A549 (cell line): ENCODE measurements around the gene SYNE2. TPM values are rescaled to one million over a fixed set of nuclear protein-coding genes. Genes with fewer than 3 reads are reported as not detected.
"Not testable (repeated sequence)": the region's sequence is repeated elsewhere in the genome, so short reads cannot be mapped to it uniquely, and the experiment has no call there.

Source experiments
- ATAC-seq, 2 experiments: fragments of 200-7000 bp in 1 of 2; fragments of >200 bp in 1 of 2; cut with Nextera tagmentation in 1 of 2; cut with Tn5 transposase in 1 of 2; 3 replicates each; pipeline versions ENCODE4 v1.8.0 to v1.9.1; 2018 to 2020; ENCODE audit warnings: mild to moderate bottlenecking in 1 of 2, moderate library complexity in 1 of 2
- CTCF ChIA-PET: fragments of 300-600 bp; sonication (Branson Sonifier 250); formaldehyde crosslinking; extraction: SDS; loops from one replicate; lab custom pipeline; 2021; ENCODE audit warnings: antibody characterized with exemption, inconsistent platforms; lab: Yijun Ruan, JAX
- POLR2A ChIA-PET: fragments of 350-600 bp; formaldehyde crosslinking; extraction: SDS; loops from one replicate; lab custom pipeline; 2021; ENCODE audit warnings: antibody characterized with exemption, inconsistent platforms; lab: Yijun Ruan, JAX
- DNase-seq, 2 experiments: peaks; one replicate each; pipeline versions ENCODE4 v3.0.0 to v3.0.0-alpha.2; 2011 to 2016; ENCODE audit warnings: low read depth in 1 of 2, low spot score in 1 of 2
- FAIRE-seq: peaks from 2 replicates; lab custom pipeline; 2011; peaks lifted over from hg19 to GRCh38; lab: Jason Lieb, UNC
- H3K27ac ChIP-seq, 2 experiments: fragments of >200 bp; sonication (Bioruptor Twin); formaldehyde crosslinking; 3 replicates each; pipeline ENCODE4 v1.5.1; 2016 to 2017
- H3K4me1 ChIP-seq: fragments of >200 bp; sonication (Bioruptor Twin); formaldehyde crosslinking; 3 replicates; pipeline ENCODE4 v1.6.1; 2016
- H3K4me2 ChIP-seq: fragments of >200 bp; sonication (Bioruptor Twin); formaldehyde crosslinking; 3 replicates; pipeline ENCODE4 v1.6.1; 2016
- H3K4me3 ChIP-seq: fragments of >200 bp; sonication (Bioruptor Twin); formaldehyde crosslinking; 3 replicates; pipeline ENCODE4 v1.5.1; 2016
- H3K9me3 ChIP-seq: fragments of >200 bp; sonication (Bioruptor Twin); formaldehyde crosslinking; 3 replicates; pipeline ENCODE4 v1.6.1; 2016
- CBX8 ChIP-seq: fragments of 200-600 bp; sonication (generic); IDR thresholded peaks from 2 replicates; pipeline ENCODE4 v1.6.1; 2016
- FOSB ChIP-seq: fragments of 250-450 bp; sonication (Bioruptor Pico); IDR thresholded peaks from 2 replicates; pipeline ENCODE4 v1.5.0; 2020; ENCODE audit warnings: mild to moderate bottlenecking, moderate library complexity
- FOXS1 ChIP-seq: fragments of 250-450 bp; sonication (Bioruptor Pico); IDR thresholded peaks from 2 replicates; pipeline ENCODE4 v1.5.0; 2020; ENCODE audit warnings: mild to moderate bottlenecking, moderate library complexity
- HOXB5 ChIP-seq: fragments of 250-450 bp; sonication (Bioruptor Pico); IDR thresholded peaks from 2 replicates; pipeline ENCODE4 v1.5.0; 2020; ENCODE audit warnings: mild to moderate bottlenecking, moderate library complexity
- JUN ChIP-seq, 2 experiments: fragments of >200 bp; sonication (Bioruptor Twin); formaldehyde crosslinking; IDR thresholded peaks; 2 replicates in 1 of 2; 3 replicates in 1 of 2; pipeline ENCODE4 v1.6.1; 2016 to 2017
- KDM1A ChIP-seq: fragments of 200-600 bp; sonication (generic); IDR thresholded peaks from 2 replicates; pipeline ENCODE4 v1.6.1; 2016; ENCODE audit warnings: low read depth, mild to moderate bottlenecking
- POLR2A ChIP-seq: IDR thresholded peaks from 2 replicates; pipeline ENCODE4 v1.6.1; 2012; ENCODE audit warnings: mild to moderate bottlenecking, low read length
- SREBF2 ChIP-seq: fragments of 450-650 bp; IDR thresholded peaks from 2 replicates; pipeline ENCODE4 v1.6.1; 2014; ENCODE audit warnings: mild to moderate bottlenecking, moderate library complexity
- WGBS: methylation state at CpG from one replicate; pipeline ENCODE4 v1.1.6; 2017; ENCODE audit errors: missing lambda C conversion rate; 5-methylcytosine and 5-hydroxymethylcytosine counted together
- polyA plus RNA-seq, 4 experiments: library from polyadenylated mRNA; depleted of rRNA in 3 of 4; stranded (reverse); fragments of >200 nt; fragmentation: RNase III in 1 of 4; extraction: RNeasy Plus Mini Kit Qiagen cat#74134 plus additional on column Dnase treatment in 1 of 4; gene quantifications; 2 replicates in 3 of 4; 3 replicates in 1 of 4; pipeline ENCODE4 v1.2.3, GENCODE V29; 2011 to 2017
- TF ChIP-seq, protein P1 (sequence below): fragments of 200-600 bp; sonication (generic); IDR thresholded peaks from 2 replicates; pipeline ENCODE4 v1.6.1; 2016; ENCODE audit warnings: antibody characterized with exemption, mild to moderate bottlenecking, moderate library complexity
- TF ChIP-seq, protein P2 (sequence below): IDR thresholded peaks from 2 replicates; pipeline ENCODE4 v1.6.1; 2012
- TF ChIP-seq, protein P3 (sequence below): IDR thresholded peaks from 2 replicates; pipeline ENCODE4 v1.6.1; 2012

Gene SYNE2
- polyA plus RNA-seq, 2 of the 4 experiments (the other 2 are of a cell fraction), result 3.4 to 11.3 TPM

DNA sequence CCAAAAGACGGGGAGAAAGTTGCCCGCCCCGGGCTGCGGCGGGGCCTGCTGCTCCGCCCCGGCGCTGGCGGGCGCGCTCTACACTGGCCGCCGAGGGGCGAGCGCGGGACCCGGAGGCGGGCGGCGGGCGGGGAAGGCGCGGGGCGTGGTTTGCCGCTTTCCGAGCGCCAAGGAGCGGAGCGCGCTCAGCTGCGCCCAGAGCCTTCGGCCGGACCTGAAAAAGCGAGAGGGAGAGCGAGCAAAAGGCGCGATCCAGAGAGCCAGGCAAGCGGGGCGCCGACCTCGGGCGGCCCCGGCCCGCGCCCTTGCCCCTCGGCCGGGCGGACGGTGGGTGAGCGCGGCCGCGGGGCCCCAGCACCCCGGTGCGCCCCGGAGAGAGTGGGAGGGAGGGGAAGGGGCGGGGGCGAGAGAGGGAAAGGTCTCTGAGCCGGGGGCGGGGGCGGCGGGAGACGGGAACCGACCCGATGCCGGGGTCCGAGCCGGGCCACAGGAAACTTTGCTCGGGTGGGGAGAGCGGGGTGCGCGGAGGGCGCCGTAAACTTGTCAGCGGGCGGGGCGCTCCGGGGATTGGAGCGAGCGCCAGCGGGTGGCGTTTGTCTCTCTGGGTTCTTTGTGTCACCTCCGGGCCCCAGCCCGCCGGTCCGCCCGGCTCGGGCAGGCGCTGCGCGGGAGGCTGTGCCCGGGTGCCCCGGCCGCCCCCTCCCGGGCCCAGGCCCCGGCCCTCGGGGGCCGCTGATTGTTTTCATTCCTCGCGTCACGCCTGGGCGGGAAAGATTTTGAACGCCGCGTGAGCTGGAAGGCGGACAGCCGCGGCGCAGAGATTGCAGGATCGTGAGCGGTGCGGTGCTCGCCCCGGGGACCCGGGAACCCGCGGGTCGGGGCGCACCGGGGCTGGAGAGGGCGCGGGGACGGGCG, at the start of gene SYNE2 (continued):
- TF ChIP-seq, protein P1, sequence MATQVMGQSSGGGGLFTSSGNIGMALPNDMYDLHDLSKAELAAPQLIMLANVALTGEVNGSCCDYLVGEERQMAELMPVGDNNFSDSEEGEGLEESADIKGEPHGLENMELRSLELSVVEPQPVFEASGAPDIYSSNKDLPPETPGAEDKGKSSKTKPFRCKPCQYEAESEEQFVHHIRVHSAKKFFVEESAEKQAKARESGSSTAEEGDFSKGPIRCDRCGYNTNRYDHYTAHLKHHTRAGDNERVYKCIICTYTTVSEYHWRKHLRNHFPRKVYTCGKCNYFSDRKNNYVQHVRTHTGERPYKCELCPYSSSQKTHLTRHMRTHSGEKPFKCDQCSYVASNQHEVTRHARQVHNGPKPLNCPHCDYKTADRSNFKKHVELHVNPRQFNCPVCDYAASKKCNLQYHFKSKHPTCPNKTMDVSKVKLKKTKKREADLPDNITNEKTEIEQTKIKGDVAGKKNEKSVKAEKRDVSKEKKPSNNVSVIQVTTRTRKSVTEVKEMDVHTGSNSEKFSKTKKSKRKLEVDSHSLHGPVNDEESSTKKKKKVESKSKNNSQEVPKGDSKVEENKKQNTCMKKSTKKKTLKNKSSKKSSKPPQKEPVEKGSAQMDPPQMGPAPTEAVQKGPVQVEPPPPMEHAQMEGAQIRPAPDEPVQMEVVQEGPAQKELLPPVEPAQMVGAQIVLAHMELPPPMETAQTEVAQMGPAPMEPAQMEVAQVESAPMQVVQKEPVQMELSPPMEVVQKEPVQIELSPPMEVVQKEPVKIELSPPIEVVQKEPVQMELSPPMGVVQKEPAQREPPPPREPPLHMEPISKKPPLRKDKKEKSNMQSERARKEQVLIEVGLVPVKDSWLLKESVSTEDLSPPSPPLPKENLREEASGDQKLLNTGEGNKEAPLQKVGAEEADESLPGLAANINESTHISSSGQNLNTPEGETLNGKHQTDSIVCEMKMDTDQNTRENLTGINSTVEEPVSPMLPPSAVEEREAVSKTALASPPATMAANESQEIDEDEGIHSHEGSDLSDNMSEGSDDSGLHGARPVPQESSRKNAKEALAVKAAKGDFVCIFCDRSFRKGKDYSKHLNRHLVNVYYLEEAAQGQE, result no peak
- no peak for TF ChIP-seq KDM1A
- TF ChIP-seq CBX8, result no peak
- peak in 1 of 2 experiments; percentile 31; a peak in 1 of 5 replicates for TF ChIP-seq JUN (IDR thresholded peaks at IDR 0.05)
- TF ChIP-seq SREBF2, result no peak
- no peak for TF ChIP-seq FOXS1 (CRISPR knock-in tag)
- TF ChIP-seq POLR2A, result peak; percentile 49
- TF ChIP-seq, protein P2, sequence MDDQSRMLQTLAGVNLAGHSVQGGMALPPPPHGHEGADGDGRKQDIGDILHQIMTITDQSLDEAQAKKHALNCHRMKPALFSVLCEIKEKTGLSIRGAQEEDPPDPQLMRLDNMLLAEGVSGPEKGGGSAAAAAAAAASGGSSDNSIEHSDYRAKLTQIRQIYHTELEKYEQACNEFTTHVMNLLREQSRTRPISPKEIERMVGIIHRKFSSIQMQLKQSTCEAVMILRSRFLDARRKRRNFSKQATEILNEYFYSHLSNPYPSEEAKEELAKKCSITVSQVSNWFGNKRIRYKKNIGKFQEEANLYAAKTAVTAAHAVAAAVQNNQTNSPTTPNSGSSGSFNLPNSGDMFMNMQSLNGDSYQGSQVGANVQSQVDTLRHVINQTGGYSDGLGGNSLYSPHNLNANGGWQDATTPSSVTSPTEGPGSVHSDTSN, result no peak
- no peak for TF ChIP-seq FOSB (CRISPR knock-in tag)
- TF ChIP-seq, protein P3, sequence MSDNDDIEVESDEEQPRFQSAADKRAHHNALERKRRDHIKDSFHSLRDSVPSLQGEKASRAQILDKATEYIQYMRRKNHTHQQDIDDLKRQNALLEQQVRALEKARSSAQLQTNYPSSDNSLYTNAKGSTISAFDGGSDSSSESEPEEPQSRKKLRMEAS, result no peak; the same call in 1 of the 2 replicates
- TF ChIP-seq HOXB5 (CRISPR knock-in tag), result no peak

DNA sequence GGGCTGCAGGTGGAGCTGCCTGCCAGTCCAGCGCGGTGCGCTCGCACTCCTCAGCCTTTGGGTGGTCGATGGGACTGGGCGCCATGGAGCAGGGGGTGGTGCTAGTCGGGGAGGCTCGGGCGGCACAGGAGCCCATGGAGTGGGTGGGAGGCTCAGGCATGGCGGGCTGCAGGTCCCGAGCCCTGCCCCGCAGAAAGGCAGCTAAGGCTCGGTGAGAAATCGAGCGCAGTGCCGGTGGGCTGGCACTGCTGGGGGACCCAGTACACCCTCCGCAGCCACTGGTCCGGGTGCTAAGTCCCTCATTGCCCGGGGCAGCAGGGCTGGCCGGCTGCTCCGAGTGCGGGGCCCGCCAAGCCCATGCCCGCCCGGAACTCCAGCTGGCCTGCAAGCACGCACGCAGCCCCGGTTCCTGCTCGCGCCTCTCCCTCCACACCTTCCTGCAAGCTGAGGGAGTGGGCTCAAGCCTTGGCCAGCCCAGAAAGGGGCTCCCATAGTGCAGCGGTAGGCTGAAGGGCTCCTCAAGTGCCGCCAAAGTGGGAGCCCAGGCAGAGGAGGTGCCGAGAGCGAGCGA, 49.5 kb upstream of the SYNE2 start:
- DNase-seq, H3K27ac ChIP-seq, POLR2A ChIA-PET, H3K4me2 ChIP-seq, H3K4me3 ChIP-seq, H3K4me1 ChIP-seq, ATAC-seq, H3K9me3 ChIP-seq, FAIRE-seq: not testable (repeated sequence)
- CTCF ChIA-PET, result interaction anchor here (0.6 to 4.6 kb wide), 3 partner anchors 179 to 492 kb away, joined by 3 to 36 read pairs (median 6); partner anchors contain the start of gene ESR2
- WGBS, result 85% methylated on average over 19 of the region's 35 CpGs

DNA sequence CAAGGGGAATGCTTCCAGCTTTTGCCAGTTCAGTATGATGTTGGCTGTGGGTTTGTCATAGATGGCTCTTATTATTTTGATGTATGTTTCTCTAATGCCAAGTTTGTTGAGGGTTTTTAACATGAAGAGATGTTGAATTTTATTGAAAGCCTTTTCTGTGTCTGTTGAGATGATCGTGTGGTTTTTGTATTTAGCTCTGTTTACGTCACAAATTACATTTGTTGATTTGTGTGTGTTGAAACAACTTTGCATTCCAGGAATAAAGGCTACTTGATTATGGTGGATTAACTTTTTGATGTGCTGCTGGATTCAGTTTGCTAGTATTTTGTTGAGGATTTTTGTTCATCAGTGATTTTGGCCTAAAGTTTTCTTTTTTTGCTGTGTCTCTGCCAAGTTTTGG, 46.7 kb upstream of the SYNE2 start:
- CTCF ChIA-PET, H3K9me3 ChIP-seq, POLR2A ChIA-PET, H3K27ac ChIP-seq, H3K4me1 ChIP-seq, H3K4me3 ChIP-seq, ATAC-seq, DNase-seq, H3K4me2 ChIP-seq, FAIRE-seq: not testable (repeated sequence)
- 54% methylated on average over 2 of the region's 2 CpGs for WGBS

DNA sequence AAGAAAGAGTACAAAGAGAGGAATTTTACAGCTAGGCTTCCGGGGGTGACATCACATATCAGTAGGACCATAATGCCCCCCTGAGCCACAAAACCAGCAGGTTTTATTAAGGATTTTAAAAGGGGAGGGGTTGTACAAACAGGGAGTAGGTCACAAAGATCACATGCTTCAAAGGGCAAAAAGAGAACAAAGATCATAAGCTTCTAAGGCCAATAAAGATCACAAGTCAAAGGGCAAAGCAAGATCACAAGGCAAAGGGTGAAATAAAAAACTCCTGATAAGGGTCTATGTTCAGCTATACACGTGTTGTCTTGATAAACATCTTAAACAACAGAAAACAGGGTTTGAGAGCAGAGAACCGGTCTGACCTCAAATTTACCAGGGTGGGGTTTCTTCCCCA, 41.1 kb upstream of the SYNE2 start:
- H3K4me3 ChIP-seq, H3K9me3 ChIP-seq, POLR2A ChIA-PET, DNase-seq, FAIRE-seq, H3K27ac ChIP-seq, H3K4me2 ChIP-seq, H3K4me1 ChIP-seq, ATAC-seq: not testable (repeated sequence)
- 58% methylated on average over 3 of the region's 3 CpGs for WGBS
- CTCF ChIA-PET, result interaction anchor here (0.6 to 1.4 kb wide), 2 partner anchors 19 to 41 kb away, joined by 3 read pairs; no protein-coding TSS in a partner anchor
